ENCODE results near the gene PTGR2.
A peak's percentile ranks its signal among the peaks of the same experiment; 100 is the strongest.
"Not testable (repeated sequence)": the region's sequence is repeated elsewhere in the genome, so short reads cannot be mapped to it uniquely, and the experiment has no call there.

The PTGR2 gene

GRCh38 chr14:73851567-73852382 lies at the start of gene PTGR2:
TSS of gene PTGR2 (plus strand) at chr14:73851831. CDS start at chr14:73858863, 7,032 bp downstream.
- DNase-seq (ENCODE audit: low spot score) = peak; percentile 80

GRCh38 chr14:73802431-73803188 lies 49.0 kb upstream of the PTGR2 start:
- peak; percentile 45 for DNase-seq (ENCODE audit: low spot score)

- DNase-seq (ENCODE audit: low spot score) = no peak
Observed at GRCh38 chr14:73804636-73805035, 47.0 kb upstream of the PTGR2 start.

GRCh38 chr14:73807457-73807856 lies 44.2 kb upstream of the PTGR2 start:
- no peak for DNase-seq (ENCODE audit: low spot score)

GRCh38 chr14:73809391-73809790 lies 42.2 kb upstream of the PTGR2 start:
- DNase-seq (ENCODE audit: low spot score) = no peak

GRCh38 chr14:73810478-73811163 lies 41.0 kb upstream of the PTGR2 start:
- no peak for DNase-seq (ENCODE audit: low spot score)

- no peak for DNase-seq (ENCODE audit: low spot score)
Observed at GRCh38 chr14:73811164-73811503, 40.5 kb upstream of the PTGR2 start.

- no peak for DNase-seq (ENCODE audit: low spot score)
Observed at GRCh38 chr14:73814153-73814552, 37.5 kb upstream of the PTGR2 start.

GRCh38 chr14:73815849-73816248 lies 35.8 kb upstream of the PTGR2 start:
- no peak for DNase-seq (ENCODE audit: low spot score)

- no peak for DNase-seq (ENCODE audit: low spot score)
Observed at GRCh38 chr14:73816393-73816816, 35.2 kb upstream of the PTGR2 start.

- DNase-seq (ENCODE audit: low spot score) = no peak
Observed at GRCh38 chr14:73817020-73817655, 34.5 kb upstream of the PTGR2 start.

- no peak for DNase-seq (ENCODE audit: low spot score)
Observed at GRCh38 chr14:73818821-73819220, 32.8 kb upstream of the PTGR2 start.

GRCh38 chr14:73820631-73821030 lies 31.0 kb upstream of the PTGR2 start:
- no peak for DNase-seq (ENCODE audit: low spot score)

GRCh38 chr14:73823339-73823885 lies 28.2 kb upstream of the PTGR2 start:
- DNase-seq (ENCODE audit: low spot score) = no peak

GRCh38 chr14:73824127-73824526 lies 27.5 kb upstream of the PTGR2 start:
- DNase-seq (ENCODE audit: low spot score) = no peak

- DNase-seq (ENCODE audit: low spot score) = no peak
Observed at GRCh38 chr14:73824536-73824935, 27.1 kb upstream of the PTGR2 start.

- peak; percentile 84 for DNase-seq (ENCODE audit: low spot score)
Observed at GRCh38 chr14:73825551-73826188, 26.0 kb upstream of the PTGR2 start.

GRCh38 chr14:73827190-73827589 lies 24.4 kb upstream of the PTGR2 start:
- not testable (repeated sequence) for DNase-seq (ENCODE audit: low spot score)

GRCh38 chr14:73829071-73829470 lies 22.6 kb upstream of the PTGR2 start:
- no peak for DNase-seq (ENCODE audit: low spot score)

- DNase-seq (ENCODE audit: low spot score) = no peak
Observed at GRCh38 chr14:73829526-73830431, 21.9 kb upstream of the PTGR2 start.
